Naive thymus-derived CD4-positive, alpha-beta T cell (primary cell): Measurements from ENCODE around the gene THNSL1. TPM values are rescaled to one million over a fixed set of nuclear protein-coding genes. Genes with fewer than 3 reads are reported as not detected.

Experiments
- polyA plus RNA-seq, 2 donors: library from polyadenylated mRNA; unstranded; fragments of 300-500 nt; fragmentation: Illumina TruSeq; gene quantifications; one replicate each; pipeline ENCODE4 v1.2.3, GENCODE V29; 2021
- total RNA-seq, 6 experiments: library from RNA in 5 of 6; stranded (reverse) in 5 of 6; gene quantifications; 1 replicate in 5 of 6; 2 replicates in 1 of 6; pipeline ENCODE4 v1.2.3 and lab custom pipeline; 2021 to 2026

The THNSL1 gene
- total and polyA plus RNA-seq, 7 experiments from 2014 or later, result 1.4 to 13.4 (median 8.0) TPM

Other genes starting within 250 kb of the THNSL1 start
- 1 to 10 TPM in 1 of 5 experiments, under 1 TPM in 4; 0.51 to 1.7 (median 0.88) TPM for gene PRTFDC1, start 64.0 kb upstream of the THNSL1 start, total RNA-seq
- under 1 TPM; 0.13 to 0.69 TPM for gene PRTFDC1, start 64.0 kb upstream of the THNSL1 start, polyA plus RNA-seq
- under 1 TPM in 1 of 5 experiments, not detected in 4; 0.19 TPM for gene ENKUR, start 454 bp upstream of the THNSL1 start, total RNA-seq
- gene ENKUR, start 454 bp upstream of the THNSL1 start, polyA plus RNA-seq, result not detected
- gene GPR158, start 158.4 kb downstream of the THNSL1 start, total RNA-seq, result not detected
- gene GPR158, start 158.4 kb downstream of the THNSL1 start, polyA plus RNA-seq, result not detected